Tibial artery (tissue), 4 donors: ENCODE measurements around the gene AKAP10.
"Not testable (repeated sequence)": the region's sequence is repeated elsewhere in the genome, so short reads cannot be mapped to it uniquely, and the experiment has no call there.

Source experiments
- DNase-seq, 2 donors: peaks; one replicate each; pipeline ENCODE4 v3.0.0-alpha.2; 2019
- H3K27ac ChIP-seq, 2 donors: fragments of 200-600 bp; sonication (generic) in 1 of 2; 1 replicate in 1 of 2; 2 replicates in 1 of 2; pipeline ENCODE4 v1.5.1; 2018 to 2019; ENCODE audit warnings: mild to moderate bottlenecking in 1 of 2
- H3K27me3 ChIP-seq, 2 donors: fragments of 200-600 bp; sonication (generic) in 1 of 2; one replicate each; pipeline versions ENCODE4 v1.5.1 to v1.6.0; 2016 to 2019
- H3K36me3 ChIP-seq, 3 donors: fragments of 200-600 bp; sonication (generic) in 2 of 3; one replicate each; pipeline ENCODE4 v1.5.1; 2016 to 2019; ENCODE audit warnings: mild to moderate bottlenecking in 2 of 3
- H3K4me1 ChIP-seq, 4 donors: fragments of 200-600 bp; sonication (generic) in 2 of 4; 1 replicate in 3 of 4; 2 replicates in 1 of 4; pipeline ENCODE4 v1.5.1; 2016 to 2019
- H3K4me3 ChIP-seq, 2 donors: fragments of 200-600 bp; sonication (generic) in 1 of 2; 1 replicate in 1 of 2; 2 replicates in 1 of 2; pipeline ENCODE4 v1.5.1; 2018 to 2019; ENCODE audit warnings: mild to moderate bottlenecking in 2 of 2
- H3K9me3 ChIP-seq, 3 donors: fragments of 200-600 bp; sonication (generic) in 1 of 3; one replicate each; pipeline ENCODE4 v1.5.1; 2016 to 2019
- CTCF ChIP-seq, 2 experiments: fragments of 200-600 bp in 1 of 2; fragments of 450-650 bp in 1 of 2; IDR thresholded peaks; one replicate each; pipeline ENCODE4 v1.5.1; 2017 to 2019; ENCODE audit warnings: antibody characterized with exemption in 2 of 2, mild to moderate bottlenecking in 1 of 2, moderate library complexity in 1 of 2
- intact Hi-C: fragments of 100-400 bp; cut with DNase I; formaldehyde crosslinking; loops from one replicate; pipeline ENCODE4 v1.15.0; 2023; ENCODE audit warnings: low total_unique reads

AKAP10 gene, protein sequence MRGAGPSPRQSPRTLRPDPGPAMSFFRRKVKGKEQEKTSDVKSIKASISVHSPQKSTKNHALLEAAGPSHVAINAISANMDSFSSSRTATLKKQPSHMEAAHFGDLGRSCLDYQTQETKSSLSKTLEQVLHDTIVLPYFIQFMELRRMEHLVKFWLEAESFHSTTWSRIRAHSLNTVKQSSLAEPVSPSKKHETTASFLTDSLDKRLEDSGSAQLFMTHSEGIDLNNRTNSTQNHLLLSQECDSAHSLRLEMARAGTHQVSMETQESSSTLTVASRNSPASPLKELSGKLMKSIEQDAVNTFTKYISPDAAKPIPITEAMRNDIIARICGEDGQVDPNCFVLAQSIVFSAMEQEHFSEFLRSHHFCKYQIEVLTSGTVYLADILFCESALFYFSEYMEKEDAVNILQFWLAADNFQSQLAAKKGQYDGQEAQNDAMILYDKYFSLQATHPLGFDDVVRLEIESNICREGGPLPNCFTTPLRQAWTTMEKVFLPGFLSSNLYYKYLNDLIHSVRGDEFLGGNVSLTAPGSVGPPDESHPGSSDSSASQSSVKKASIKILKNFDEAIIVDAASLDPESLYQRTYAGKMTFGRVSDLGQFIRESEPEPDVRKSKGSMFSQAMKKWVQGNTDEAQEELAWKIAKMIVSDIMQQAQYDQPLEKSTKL

GRCh38 chr17:19977293-19978208 lies at the start of gene AKAP10:
Gene AKAP10 (minus strand): TSS chr17:19977828. CDS start chr17:19977679, 149 bp downstream.
- no peaks in the 10 kb centered on the region for H3K27me3 ChIP-seq
- intact Hi-C loops = no loop called here
- peak within 1 kb of the TSS; percentile 73 to 93 for H3K4me3 ChIP-seq
- H3K27ac ChIP-seq = peak within 1 kb of the TSS; percentile 92
- DNase-seq = peak; percentile 92 to 96
- peaks cover 0 to 40% (median 22%) of the 10 kb centered on the region in 4 donors for H3K4me1 ChIP-seq
- H3K36me3 ChIP-seq = no peaks in the 10 kb centered on the region
- TF ChIP-seq CTCF (IDR thresholded peaks at IDR 0.05) = no peak
- no peaks in the 10 kb centered on the region for H3K9me3 ChIP-seq

GRCh38 chr17:20026960-20027359 lies 49.3 kb upstream of the AKAP10 start:
- TF ChIP-seq CTCF (IDR thresholded peaks at IDR 0.05) = no peak
- Histone ChIP-seq H3K27me3 (no peaks in the 10 kb centered on the region), H3K9me3 (no peaks in the 10 kb centered on the region), H3K27ac (no peak overlapping the region), H3K36me3 (no peaks in the 10 kb centered on the region), H3K4me3 (no peak overlapping the region), H3K4me1 (peaks cover 0 to 14% (median 0%) of the 10 kb centered on the region in 4 donors)
- intact Hi-C loops = no loop called here
- no peak for DNase-seq

DNA sequence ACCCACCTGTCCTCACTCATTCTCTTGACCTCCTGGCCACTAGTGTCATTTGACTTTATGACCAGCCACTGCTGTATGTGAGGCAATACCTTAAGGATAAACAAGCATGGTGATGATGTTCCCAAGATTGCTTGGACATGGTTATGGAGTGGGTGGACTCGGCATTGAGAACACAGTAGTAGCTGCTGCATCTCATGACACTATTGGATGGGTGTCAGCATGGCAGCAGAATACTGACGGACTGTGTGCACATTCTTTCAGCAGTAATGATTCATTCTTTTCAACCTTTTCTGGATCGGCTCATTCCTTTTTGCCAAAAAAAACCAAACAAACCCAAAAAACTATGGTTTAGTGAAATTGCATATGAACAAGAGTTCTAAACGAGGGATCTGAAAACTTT lies 45.1 kb upstream of the AKAP10 start:
- peak; percentile 58 to 66 for DNase-seq
- no peak overlapping the region for H3K4me3 ChIP-seq
- no peaks in the 10 kb centered on the region for H3K9me3 ChIP-seq
- peak overlapping the region in 1 of 2 donors; percentile 7 for H3K27ac ChIP-seq
- intact Hi-C loops = no loop called here
- H3K27me3 ChIP-seq = no peaks in the 10 kb centered on the region
- H3K4me1 ChIP-seq = peaks cover 0 to 14% (median 0%) of the 10 kb centered on the region in 4 donors
- peaks cover 0 to 9% (median 7%) of the 10 kb centered on the region in 3 donors for H3K36me3 ChIP-seq
- TF ChIP-seq CTCF (IDR thresholded peaks at IDR 0.05) = no peak

DNA sequence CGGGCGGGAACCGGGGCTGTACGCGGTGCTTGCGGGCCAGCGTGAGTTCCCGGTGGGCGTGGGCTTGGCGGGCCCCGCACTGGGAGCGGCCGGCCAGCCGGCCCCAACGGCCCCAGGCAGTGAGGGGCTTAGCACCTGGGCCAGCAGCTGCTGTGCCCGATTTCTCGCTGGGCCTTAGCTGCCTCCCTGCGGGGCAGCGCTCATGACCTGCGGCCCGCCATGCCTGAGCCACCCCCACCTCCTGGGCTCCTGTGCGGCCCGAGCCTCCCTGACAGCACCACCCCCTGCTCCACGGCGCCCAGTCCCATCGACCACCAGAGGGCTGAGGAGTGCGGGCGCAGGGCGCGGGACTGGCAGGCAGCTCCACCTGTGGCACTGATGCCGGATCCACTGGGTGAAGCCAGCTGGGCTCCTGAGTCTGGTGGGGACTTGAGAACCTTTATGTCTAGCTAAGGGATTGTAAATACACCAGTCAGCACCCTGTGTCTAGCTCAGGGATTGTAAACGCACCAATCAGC lies 38.9 kb upstream of the AKAP10 start:
- DNase-seq, H3K4me3 ChIP-seq, H3K9me3 ChIP-seq, H3K27ac ChIP-seq, H3K27me3 ChIP-seq, intact Hi-C loops, H3K4me1 ChIP-seq: not testable (repeated sequence)
- peaks cover 0 to 12% (median 7%) of the 10 kb centered on the region in 3 donors for H3K36me3 ChIP-seq

DNA sequence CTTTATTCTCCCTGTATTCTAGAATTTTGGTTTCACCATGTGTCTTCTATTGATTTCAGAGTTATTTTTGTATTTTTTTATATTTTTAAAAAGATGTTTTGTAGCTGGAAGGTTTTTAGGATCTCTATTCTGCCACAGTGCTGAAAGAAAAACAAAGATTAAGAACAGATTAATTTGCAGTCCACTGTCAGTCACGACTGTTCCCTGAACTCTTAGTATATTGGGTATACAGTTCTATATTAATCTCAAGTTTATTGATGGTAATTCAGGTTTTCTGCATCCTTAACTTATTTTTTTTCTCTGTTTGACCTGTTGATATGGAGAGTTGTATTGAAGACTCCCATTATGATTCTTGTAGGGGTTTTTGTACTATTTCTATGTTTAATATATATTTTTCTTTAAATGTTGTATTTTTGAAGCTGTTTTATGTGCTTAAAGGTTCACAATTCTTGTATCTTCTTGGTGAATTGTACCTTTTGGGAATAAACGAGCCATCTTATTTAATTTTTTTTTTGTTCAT lies 34.4 kb upstream of the AKAP10 start:
- no peaks in the 10 kb centered on the region for H3K9me3 ChIP-seq
- TF ChIP-seq CTCF (IDR thresholded peaks at IDR 0.05) = no peak
- DNase-seq = no peak
- H3K27ac ChIP-seq = peak overlapping the region in 1 of 2 donors; percentile 42
- H3K4me3 ChIP-seq = no peak overlapping the region
- intact Hi-C loops = no loop called here
- H3K4me1 ChIP-seq = peaks cover 0 to 19% (median 7%) of the 10 kb centered on the region in 4 donors
- no peaks in the 10 kb centered on the region for H3K27me3 ChIP-seq
- no peaks in the 10 kb centered on the region for H3K36me3 ChIP-seq
